Measurements from ENCODE around the gene SPCS1.

GRCh38 chr3:52743721-52744120, 37.8 kb downstream of the SPCS1 start:
- TF ChIP-seq CTCF (IDR thresholded peaks at IDR 0.05) = no peak
- no peak for TF ChIP-seq REST (IDR thresholded peaks at IDR 0.05; ENCODE audit: insufficient read depth in 1 of 2, low read depth in 2 of 2, low read length in 1 of 2)
